ENCODE results near the gene ZNF107.

ZNF107 gene

DNA sequence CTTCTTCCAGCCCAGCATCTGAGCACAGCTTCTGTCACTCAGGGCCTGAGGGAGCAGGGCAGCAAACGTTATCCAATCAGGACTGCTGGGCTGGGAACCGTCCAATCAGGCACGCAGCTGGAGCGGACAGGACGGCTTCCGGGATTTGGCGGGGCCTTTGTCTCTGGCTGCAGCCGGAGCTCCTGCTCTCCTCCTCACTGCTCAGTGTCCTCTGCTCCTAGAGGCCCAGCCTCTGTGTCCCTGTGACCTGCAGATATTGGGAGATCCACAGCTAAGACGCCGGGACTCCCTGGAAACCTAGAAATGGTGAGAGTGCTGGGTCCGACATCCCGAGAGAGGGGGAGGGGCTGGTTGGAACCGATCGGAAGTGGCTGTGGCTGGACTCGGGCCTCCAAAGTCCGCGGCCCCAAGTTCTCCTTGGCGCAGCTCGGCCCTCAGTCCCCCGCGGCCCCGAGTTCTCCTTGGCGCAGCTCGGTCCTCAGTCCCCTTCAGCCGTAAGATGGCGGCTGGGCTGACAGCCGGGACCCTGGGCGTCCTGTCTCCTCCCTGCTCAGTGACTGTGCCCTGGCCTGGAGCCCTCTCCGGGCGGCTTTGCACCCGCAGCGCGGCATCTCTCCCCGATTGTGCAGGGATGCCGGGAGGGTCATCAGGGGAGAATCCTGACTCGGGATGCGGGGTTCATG, at the start of gene ZNF107:
Gene ZNF107, plus strand, starts transcription at position 154 of the 683 bp plus-strand sequence. Its CDS starts 150 bp downstream, at position 304.
- DNase-seq: peak; percentile 88

DNA sequence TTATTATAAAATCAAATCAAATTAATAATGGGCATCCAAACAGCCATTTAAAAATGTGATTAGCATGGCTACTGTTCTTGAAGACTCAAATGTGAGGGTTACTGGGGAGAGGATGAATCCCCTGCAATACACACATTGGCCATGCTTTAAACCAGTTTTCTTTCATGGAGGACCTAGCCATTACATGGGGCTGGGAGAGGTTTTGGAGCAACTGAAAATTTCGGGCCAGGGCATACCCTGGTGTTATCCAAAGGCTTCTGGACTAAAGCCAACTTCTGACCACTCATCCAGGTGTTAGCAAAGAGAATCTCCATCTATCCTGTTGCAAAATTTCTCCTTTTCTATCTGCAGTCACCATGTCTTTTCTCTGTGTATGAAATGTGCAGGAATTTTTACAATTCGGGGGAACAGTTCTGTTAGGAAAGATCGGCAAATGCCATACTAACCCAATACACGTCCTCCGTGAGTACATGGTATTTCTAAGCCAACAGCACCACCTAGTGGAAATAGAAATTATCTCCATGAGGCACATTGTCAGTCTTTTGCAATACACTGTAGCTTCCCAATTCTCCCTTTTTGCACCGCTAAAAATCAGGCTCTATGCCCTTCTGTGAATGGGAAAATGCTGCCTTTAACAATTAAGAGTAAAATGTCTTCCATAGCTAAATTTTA, 47.0 kb upstream of the ZNF107 start:
- peak; percentile 36 for DNase-seq

DNA sequence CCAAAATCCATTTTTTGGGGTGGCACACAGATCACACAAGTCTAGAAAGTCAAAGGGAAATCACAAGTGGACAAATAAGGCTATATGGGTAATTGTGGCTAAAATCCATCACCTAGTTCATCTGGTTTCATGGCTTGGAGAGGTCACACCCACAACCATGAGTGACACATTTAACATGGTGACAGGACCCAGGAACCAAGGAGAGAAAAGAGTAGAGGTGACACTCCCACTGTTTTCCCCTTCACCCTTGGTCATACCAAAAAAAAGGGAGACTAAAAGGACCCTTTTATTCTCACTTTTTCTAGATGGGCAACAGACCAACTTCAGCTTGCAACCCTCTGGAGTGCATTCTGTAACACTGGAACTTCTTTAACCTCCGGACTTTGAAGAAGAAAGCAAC, 46.2 kb upstream of the ZNF107 start:
- no peak for DNase-seq

DNA sequence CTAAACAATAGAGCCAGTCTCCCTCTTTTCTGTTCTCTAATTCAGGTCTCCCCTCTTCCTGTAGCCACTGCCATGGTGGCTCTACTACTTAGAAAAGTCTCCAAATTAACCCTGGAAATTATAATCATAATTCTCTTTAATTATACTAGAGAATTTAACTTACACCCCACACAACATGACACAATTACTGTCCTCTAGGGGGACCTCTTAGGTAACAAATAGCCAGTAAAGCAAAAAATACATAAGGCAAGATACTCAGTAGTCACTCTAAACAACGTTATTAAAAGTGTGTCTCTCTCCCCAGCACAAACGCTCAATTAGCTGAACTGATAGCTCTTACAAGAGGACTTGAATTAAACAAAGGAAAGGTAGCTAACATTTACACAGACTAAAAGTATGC, 44.3 kb upstream of the ZNF107 start:
- no peak for DNase-seq

DNA sequence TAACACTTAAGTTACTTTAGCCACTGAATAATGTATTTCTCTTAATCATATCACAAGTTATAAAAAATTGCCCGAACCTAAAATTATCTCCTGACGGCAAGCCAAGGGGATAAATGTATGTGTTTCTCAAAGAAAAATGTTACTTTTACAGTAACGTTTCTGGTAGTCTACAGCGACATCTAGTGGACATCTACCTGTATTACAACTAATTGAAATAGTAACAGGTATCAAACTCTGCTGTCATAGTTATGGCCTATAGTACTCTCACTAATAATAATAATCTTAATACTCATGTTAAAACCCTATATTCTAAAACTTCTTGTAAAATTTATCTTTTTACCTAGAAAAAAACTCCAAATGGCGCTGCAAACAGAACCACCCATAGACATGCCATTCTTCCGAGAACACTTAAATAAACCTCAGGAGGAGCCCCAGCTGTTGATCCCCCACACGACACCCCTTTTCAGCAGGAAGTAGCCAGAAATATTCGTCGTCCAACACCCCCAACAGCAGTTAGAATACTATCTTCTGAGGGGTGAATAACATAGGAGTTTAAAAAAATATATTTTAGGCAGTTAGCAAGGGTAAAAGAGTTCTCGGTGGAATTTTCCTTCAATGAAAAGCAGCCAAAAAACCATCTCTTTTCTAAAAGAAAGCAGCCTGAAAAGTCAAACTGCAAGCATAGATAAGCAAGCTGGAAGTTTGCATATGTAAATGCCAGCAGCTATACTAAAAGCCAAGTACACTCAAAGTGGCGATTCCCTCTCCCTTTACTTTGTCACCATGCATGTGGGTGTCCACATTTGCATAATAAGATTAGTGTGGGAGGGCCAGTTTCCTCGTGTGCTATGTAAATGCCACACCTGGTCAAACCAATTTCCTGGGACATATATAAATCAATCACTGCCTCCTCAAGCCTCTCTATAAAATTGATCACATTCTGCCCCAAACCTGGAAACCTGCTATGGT, 40.5 kb upstream of the ZNF107 start:
- DNase-seq: no peak

DNA sequence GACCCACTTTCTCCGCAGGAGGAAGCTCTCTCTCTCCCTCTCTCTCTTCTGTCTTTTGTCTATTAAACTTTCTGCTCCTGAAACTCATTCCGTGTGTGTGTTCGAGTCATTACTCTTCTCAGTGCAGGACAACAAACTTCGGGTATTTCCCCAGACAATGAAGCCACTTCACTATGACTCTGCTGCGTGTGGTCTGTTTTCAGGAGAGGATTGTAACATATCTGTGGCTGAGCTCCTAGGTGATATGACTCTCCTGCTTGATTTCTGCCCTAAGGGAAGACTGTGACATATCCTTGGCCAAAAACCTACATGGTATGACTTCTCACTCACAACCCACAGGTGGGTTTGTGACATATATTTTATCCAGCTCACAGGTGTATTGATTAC, 39.9 kb upstream of the ZNF107 start:
- DNase-seq: no peak

DNA sequence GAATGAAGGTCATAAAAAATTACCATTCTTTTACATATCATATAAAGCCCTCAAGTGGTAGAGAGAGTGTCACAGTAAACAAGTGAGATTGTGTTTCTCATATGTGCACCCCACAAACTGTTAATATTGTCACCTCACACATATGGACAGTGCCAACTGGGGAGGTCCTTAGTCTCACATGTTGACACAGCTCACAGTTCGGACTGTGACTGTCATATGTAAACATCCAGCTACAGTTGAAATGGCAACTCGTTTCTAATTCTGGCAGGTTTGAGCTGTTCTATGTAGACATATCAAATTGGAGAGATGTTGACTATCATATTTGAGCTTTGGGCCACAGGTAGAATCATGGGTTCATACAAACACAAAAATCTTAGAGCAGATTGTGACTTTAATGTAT, 39.4 kb upstream of the ZNF107 start:
- DNase-seq: no peak

DNA sequence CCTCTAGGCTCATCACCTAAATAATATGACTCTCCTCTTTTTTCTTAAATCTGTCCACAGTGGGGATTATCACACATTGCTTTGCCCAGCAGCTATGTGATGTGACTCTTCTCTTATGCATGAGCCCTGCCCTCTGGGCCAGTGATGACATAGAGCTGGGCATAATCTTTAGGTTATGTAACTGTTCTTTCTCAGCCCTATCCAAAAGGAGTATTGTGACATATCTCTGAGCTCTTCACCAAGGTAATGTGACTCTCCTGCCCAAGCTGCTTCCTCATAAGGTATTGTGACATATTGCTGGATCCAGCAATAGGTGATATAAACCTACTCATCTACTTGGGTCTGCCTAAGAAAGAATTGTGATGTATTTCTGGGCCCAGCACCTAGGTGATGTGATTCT, 37.7 kb upstream of the ZNF107 start:
- DNase-seq: no peak

DNA sequence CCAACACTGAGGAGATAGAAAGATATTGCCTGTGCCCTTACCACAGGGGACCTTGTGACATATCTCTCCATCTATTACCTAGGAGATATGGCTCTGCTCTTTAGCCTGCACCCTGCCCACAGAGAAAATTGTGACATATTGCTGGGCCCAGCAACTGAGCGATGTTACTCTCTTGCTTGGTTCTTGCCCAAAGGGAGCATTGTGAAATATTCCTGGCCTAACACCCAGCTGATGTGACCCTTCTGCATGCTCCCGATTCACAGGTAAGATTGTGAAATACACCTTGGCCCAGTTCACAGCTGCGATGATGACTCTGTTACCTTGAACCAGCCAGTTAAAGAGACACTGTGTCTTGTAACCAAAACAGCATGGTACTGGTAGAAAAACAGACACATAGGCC, 37.2 kb upstream of the ZNF107 start:
- no peak for DNase-seq

DNA sequence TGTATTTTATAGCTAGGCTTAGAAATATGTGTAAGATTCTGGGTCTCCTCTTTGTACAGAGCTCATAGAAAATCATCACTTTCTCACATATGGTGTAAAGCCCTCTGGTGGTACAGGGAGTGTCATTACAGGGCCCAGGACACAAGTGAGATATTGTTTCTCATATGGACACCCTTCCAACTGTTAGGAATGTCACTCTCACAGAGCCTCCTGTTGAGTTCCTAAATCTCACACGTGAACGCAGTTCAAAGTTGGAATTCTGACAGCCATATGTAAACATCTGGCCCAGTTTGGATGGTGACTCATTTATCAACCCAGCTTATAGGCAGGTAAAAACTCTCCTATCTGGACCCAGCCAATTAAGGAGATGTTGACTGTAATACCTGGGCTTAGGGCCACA, 35.4 kb upstream of the ZNF107 start:
- no peak for DNase-seq

DNA sequence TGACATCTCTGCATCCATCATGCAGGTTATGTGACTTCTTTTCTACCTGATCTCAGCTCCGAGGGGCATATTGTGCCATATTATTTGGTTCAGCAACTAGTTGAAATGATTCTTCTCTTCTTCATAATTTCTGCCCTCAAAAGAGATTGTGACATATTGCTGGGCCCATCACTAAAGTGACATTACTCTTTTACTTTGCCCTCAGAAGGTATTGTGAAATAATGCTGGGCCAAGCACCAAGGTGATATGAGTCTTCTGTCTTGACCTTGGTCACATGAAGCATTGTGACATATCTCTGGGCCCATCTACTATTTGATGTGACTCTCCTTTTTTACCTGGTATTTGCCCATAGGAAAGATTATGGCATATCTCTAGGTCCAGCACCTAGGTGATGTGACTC, 33.9 kb upstream of the ZNF107 start:
- DNase-seq: no peak

DNA sequence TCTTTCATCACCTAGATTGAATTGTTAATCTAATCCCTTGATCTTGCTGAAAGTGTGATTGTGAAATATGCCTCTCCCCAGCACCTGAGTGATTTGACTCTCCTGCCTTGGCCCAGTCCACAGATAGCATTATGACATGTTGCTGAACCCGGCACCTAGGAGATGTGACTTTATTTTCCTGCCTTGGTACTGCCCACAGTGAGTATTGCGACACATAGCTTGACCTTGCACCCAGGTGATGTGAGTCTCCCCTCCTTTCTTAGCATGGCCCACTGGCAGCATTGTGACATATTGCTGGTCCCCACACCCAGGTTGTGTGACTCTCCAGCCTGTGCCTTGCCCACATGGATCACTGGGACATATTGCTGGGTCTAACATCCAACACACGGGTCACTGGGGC, 32.5 kb upstream of the ZNF107 start:
- no peak for DNase-seq

DNA sequence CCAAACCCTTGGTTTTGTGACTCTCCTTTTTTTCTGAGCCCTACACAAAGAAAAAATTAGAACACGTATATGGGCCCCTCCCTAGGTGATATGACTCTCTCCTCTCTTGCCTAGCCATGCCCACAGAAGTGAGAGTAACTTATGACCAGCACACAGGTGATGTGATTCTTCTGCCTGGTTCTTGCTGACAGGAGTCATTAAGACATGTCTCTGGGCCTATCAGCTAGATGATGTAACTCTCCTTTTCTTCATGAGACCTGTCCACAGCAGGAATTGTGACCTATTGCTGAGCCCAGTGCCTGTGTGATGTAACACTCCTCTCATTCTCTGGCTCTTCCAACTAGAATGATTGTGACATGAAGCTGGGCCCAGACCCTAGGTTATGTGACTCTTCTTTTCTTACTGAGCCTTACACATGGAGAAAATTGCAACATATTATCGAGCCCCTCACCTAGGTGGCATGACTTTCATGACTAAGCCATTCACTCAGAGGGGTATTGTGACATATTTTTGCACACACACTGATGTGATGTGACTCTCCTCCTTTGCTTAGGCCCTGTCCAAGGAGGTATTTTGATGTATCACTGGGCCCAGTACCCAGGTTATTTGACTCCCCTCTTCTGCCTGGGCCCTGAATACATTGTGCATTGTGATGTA, 31.4 kb upstream of the ZNF107 start:
- DNase-seq: no peak

DNA sequence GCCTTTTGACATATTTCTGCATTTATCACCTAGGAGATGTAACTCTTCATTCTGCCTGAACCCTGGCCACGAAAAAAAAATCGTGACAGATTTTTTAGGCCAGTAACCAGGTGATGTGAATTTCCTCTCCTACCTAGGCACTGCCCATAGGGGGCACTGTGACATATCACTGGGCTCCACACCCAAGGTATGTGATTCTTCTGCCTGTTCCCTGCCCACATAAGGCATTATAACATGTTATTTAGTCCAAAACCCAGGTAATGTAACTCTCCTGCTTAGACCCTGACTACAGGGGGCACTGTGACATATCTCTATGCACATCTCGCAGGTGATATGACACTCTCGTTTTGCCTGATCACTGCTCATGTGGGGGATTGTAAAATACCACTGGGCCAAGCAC, 29.5 kb upstream of the ZNF107 start:
- no peak for DNase-seq

DNA sequence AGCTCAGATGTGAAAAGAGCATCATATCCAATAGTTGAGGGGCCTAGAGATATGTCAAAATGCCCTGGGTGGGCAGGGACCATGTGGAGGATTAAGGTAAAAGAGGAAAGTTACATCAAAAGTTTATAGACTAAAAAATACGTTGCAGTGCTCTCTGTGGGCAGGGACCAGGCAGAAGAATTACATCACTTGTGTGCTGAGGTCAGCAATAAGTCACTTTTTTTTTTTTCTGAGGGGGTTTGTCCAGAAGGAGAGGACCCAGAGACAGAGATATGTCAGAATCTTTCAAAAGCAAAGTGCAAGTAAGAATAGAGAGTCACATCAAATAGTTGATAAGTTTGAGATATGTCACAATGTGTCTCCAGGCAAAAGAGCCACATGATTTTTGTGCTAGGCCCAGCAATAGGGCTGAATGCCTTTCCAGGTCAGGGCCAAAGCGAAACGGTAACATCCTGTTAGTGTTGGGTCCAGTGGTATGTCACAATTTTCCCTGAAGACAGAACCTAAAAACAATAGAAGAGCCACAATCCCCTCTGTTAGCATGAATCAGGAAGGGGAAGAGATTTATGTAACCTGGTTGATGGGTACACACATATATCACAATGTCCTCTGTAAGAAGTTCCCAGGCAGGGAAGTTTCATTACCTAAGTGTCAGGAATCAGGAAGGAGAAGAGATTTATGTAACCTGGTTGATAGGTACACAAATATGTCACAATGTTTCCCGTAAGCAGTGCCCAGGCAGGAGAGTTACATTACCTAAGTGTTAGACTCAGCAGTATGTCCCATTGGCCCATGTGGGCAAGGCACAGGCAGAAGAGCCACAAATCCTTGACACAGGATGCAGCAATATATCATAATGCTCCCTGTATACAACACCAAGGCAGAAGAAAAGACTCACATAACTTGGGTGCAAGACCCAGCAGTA, 28.1 kb upstream of the ZNF107 start:
- DNase-seq: no peak

DNA sequence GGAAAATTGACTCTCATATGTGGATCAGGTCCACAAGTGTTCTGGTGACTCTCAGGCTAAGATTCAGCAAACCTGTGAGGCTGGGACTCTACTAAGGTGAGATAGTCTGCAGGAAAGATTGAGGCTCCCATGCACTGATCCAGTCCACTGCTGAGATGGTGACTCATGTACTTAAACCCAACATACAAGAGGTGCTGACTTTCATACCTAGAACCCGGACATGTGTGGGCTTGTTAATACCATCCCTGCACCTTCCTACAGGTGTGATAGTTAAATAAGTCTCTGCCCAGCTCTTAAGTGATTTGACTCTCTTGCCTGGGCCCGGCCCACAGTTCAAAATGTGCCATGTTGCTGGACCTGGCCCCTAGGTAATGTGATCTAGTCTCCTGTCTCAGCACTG, 27.1 kb upstream of the ZNF107 start:
- DNase-seq: no peak

DNA sequence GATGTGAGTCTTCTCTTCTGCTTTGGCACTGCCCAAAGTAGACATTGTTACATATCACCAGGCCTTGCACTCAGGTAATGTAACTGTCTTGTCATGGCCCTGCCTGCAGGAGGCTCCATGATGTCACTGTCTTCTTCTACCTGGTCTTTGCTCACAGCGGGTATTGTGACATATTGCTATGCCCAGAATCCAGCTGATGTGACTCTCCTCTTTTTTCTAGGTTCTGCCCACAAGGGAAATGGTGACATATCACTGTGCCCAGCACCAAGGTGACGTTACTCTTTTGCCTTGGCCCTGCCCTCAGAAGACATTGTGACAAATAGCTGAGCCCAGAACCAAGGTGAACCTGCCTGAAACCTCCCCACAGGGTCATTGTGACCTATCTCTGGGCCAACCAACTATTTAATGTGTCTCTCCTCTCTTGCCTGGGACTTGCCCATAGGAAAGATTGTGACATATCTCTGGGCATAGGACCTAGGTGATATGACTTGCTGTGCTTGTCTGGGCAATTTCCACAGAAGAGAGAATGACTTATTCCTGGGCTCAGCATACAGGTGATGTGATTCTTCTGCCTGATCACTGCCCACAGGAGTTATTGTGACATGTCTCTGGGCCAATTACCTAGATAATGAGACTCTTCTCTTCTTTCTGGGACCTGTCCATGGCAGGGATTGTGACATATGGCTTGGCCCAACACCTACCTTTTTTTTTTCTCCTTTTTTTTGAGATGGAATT, 26.5 kb upstream of the ZNF107 start:
- DNase-seq: no peak

DNA sequence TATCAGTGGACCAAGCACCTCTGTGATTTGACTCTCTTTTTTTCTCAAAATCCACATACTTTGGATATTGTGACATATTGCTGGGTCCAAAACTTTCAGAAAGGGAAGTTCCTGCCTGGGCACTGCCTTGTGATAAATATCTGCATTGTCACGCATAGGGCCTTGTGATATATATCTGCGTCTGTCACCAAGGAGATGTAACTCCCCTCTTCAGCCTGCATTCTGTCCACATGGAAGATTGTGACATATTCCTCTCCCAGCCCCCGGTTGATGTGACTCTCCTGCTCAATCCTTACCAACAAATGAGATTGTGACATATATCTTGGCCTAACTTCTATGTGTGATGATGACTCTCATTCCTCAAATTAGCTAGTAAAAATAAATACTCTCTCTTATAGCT, 25.4 kb upstream of the ZNF107 start:
- DNase-seq: no peak

DNA sequence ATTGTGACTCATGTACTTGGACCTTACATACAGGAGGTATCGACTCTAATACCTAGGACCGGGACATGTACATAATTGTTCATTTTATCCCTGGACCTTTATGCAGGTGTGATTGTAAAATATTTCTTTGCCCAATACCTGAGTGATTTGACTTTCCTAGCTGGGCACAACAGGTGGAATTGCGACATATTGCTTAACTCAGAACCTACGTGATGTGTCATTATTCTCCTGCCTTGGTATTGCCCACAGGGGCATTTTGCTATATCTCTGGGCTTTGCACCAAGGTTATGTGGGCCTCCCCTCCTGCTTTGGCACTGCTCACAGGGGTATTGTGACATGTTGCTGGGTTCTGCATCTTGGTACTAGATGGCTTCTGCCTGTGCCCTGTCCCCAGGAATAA, 23.9 kb upstream of the ZNF107 start:
- no peak for DNase-seq

DNA sequence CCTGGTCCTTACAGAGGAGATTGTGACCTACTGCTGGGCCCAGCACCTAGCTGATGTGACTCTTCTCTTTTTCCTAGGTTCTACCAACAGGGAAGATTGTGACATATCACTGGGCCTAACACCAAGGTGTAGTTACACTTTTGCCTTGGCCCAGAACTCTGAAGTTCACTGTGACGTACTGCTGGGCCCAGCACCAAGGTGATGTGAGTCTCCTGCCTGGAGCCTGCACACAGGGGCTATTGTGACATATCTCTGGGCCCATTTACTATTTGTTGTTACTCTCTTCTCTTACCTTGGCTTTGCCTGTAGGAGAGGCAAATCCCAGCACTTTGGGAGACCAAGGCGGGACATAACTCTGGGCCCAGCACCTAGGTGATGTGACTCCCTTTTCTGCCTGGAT, 23.1 kb upstream of the ZNF107 start:
- no peak for DNase-seq

DNA sequence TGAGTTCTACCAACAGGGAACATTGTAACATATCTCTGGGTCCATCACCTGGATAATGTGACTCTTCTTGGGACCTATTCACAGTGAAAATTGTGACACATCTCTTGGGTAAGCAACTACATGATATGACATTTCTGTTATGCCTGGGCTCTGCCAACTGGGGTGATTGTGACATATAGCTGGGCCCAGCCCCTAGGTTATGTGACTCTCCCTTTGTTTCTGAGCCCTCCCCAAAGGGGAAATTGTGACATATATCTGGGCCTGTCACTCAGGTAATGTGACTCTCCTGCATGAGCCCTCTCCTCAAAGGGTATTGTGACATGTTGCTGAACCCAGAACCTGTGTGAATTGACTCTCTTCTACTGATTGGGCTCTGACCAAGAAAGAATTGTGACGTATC, 22.4 kb upstream of the ZNF107 start:
- DNase-seq: no peak
